NCI-H748 treated with DMSO at 0.1 percent for 48 hours (cell line): ENCODE measurements around the gene DTNA.
A peak's percentile ranks its signal among the peaks of the same experiment; 100 is the strongest.

Source experiments
- DNase-seq: peaks from one replicate; lab custom pipeline; 2025; lab: John Stamatoyannopoulos, UW

The DTNA gene

DNA sequence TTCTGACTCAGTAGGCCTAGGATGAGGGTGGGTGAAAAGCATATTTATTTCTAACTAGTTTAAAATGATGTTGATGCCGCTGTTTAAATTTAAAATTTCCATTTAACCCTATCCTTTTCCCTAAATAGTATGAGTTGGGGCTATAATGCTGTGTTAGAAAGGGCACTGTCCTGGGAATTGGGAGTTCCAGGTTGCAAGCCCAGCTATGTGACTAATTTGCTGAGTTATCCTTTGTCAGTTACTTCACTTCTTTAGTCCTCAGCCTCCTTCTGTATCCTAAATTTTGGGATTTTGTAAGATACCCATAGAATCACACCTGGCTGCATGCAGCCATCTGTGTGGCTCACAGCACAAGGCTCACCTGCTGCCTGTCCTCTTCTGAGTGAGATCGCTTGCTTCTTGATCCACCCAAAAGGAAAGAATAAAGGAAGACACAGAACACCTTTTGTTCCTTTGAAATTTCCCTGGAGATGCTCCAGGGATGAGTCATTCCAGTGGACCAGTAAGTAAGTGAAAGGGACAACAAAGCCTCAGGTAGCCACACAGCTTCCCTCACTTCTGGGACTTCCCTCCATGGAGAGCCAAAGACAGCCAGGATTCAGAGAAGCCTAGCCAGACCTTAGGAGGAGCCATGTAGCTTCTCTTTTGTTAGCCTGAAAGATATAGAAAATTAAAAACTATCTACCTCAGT lies 97.2 kb downstream of the DTNA start:
- no peak for DNase-seq

DNA sequence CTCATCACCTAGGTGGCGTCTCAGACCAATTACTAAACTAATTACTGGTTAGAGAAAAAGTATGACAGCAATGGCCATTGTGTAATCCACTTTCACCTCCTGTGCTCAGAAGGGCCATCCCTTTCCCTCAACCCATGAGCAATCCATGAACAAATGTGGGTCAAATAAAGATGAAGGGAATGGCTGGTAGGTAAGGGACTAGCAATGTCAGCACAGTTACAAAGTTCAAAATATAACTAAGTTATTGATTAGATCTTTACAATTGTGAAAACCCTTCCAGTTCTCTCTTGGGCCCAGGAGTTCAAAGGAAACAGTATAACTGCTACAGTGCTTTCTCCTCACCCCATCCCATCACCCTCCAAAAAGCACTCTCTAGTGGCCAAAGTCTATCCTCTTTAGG lies 98.3 kb downstream of the DTNA start:
- DNase-seq, result no peak

DNA sequence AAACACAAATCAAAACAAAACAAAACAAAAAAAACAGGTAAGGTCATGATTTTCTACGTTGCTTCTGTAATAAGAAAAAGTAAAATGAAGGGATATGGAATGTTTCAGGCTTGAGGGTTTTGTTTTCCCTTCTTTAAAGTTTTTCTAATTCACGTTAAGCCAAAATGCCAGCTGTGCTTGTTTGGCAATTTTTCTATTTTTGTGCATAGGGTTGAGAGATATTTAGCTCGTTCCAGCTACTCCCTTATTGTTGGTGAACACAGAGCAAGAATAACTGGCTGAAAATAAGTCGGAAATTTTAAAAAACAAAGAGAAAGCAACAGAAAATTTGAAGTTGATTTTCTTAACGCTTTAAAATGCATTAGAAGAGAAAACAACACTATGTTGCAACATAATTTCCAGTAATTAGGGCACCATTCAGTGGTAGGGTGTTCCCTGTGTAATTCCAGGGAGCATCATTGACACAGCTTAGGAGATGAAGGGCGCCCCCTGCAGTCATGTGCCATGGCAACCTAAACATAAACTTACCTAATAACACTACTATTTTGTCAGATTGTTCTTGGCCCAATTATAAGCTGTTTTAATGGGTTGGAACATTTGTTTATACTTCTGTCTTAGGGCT lies 99.5 kb downstream of the DTNA start:
- peak; percentile 83 for DNase-seq

DNA sequence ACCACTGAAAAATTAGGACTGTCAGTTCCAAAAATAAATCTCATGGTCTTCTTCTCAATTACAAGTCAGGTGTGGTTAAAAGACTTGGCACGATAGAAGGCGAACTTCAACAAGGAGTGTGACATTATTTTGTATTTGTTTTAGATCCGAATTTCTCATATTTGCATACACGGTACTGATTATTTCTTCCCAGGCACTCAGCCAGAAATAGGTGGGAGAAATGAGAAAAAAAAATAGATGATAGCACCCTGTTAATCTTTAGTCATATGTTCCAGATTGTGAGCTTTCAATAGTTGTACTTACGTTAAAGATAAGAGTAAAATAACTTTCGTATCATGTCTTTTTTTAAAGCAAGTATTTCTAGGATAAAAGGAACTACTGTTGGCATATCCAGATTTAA lies 106.1 kb downstream of the DTNA start:
- DNase-seq, result no peak

DNA sequence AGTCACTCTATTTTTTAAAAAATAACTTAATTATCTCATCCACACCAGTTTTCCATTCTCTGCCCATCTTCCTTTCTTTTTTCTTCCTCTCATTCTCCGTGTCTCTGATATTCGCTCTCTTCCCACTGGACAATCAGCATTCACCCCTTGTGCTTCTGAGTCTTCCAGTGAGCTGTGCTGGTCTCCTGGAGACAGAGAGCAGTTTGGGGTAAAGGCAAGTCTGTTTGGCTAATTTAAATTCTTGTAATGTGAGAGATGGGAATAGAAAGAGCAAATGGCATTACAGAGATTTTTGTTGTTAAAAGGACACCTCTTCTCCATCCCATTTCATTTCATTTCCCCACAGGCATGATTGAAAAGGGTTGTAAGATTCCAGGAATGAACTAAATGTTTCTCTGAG lies 107.5 kb downstream of the DTNA start:
- DNase-seq, result no peak

DNA sequence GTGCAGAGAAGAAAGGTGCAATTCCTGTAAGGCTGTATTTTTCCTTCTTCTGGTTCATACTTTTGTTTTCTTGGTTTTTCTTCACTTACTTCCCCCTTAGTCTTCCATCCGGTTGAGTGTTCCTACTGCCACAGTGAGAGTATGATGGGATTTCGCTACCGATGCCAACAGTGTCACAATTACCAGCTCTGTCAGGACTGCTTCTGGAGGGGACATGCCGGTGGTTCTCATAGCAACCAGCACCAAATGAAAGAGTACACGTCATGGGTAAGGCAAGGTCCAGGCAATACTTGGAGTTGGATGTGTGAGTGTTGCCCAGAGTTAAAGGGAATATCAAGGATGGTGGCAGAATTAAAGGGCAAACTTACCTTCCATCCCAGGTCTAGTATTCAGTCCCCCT lies 108.0 kb downstream of the DTNA start:
- no peak for DNase-seq

DNA sequence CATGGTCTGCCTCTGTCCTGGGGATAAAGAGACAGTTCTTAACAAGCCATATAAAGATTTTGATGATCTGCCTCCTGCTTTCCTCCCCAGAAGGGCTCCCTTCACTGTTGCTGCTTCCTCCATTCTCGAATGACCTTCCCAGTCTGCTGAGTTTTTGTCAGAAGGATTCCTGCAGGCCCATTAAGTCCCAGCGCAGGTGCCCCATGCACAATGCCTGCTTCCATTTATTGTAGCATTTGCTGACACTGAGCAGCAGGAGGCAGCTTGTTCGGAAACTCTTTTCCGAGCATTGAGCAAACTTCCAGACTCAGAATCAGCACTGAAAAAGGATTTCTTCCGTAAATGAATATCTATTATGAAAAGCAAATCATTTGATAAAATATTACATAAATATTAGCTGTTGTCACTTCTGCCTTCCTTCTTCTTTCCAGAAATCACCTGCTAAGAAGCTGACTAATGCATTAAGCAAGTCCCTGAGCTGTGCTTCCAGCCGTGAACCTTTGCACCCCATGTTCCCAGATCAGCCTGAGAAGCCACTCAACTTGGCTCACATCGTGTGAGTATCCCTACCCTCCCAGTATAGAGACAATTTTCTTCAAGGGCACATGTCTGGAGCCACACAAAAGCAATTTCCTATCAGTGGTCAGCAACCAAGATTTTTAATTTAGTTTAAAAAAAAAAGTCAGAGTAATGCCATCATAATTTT lies 110.4 kb downstream of the DTNA start:
- no peak for DNase-seq

DNA sequence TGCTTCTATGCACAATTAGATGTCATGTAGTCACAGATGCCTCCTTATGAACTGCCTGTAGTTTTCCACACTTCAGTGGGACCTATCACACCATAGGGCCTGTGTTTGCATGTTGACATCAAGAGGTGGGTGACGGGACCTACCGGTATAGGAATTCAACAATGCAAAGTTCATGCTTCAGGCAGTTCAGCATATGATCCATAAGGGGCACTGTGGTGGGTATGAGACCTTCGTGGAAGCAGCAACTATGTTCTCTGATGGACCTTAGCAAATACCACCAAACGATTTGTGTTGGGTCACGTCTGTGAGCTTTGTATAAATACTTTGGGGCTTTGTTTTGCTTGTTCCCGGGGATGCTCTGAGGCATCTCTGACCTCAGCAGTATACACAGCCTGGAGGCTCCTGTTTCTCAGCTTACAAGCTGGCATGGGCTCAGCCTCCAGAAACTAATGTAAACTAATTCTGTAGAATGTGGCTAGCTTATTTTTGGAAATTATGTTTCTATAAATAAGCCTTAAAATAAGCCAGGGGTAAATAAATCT lies 111.6 kb downstream of the DTNA start:
- DNase-seq, result no peak

DNA sequence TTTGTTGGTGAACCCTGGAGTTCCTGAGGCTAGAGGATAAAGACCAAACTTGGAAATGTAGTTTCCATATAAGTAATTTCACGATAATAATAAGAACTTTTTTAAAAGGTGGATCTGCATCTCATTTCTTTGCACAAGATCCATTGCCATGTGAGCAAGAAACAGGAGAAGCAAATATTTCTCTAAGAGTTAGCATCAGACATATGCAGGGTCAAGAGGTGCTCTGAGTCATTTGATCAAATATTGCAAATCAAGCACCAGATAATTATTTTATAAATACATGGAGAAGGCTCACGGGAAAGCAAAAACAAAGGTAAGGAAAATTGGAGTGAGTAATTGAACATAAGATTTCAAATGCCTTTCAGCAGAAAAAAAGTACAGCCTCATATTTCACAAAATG lies 118.0 kb downstream of the DTNA start:
- no peak for DNase-seq

DNA sequence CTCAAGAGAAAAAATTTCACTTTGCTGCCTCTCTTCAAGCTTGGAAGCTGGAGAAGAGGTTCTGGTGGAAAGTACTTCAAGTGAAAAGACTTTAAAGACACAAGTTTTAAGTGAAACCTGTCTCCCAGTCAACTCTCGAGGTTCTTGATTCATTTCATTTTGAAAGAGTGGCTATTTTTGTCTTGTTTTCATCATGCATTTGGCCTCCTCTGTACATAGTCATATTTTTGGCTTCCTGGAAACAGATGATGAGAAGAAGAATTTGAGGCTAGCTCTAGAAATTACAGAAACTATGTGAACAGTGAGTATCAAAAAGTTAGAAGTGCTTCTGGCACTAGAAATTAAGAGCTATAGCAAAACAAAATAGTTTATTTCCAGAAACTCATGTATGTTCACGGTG lies 124.8 kb downstream of the DTNA start:
- DNase-seq, result no peak

DNA sequence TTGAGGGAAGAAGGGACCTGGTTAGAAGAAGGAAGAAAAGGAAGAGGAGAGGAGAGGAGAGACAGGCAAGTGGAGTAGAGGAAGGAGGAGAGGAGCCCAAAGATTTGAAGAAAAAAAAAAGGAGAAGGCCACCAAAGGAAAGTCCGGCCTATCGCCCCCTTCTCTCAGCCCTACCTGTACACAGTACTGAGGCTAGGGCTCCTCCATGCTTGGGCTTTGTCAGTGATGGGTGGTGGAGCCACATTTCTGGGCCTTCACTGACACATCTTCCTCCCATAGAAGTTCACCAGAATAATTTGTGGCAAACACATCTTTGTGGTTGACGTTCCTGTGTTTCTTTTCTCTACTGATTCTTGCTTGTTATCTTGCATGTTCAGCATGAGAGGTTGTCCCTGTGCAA lies 125.4 kb downstream of the DTNA start:
- DNase-seq, result no peak

DNA sequence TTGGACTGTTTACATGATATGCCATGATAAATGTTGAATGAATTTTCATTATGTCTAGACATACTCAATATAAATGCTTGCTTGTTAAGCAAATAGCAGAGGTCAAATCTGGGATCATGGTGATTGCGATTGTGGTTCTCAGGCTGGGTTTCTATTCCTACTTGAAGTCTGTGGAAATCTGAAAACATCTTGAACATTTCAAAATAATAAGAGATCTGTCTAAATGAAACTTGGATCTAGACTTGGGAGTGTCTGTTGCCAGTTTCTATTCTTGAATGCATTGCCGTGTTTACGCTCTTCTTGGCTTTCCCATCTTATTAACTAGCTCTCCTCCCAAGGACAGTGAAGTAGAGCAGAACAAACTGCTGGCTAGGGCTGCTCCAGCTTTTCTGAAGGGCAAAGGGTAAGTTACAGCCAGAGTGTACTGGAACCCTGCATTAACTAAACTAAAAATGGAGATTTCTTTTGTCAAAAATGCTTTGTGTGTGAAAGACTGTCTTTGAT lies 127.7 kb downstream of the DTNA start:
- DNase-seq, result no peak

DNA sequence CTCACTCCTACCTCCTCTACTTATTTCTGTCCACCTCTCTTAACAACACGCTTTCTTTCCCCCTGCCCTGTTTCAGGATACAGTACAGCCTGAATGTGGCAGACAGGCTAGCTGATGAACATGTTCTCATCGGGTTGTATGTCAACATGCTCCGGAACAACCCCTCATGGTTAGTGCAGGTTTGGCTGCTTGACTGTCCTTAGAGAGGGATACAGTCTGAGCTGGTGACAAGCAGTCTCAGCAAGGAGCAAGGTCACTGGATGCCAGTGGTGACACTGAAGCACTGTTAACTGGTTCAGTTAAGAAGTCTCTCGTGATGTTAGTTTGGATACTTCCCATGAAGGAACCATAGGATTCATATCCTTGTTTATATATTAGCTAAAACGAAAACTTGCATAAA lies 128.6 kb downstream of the DTNA start:
- DNase-seq, result no peak

DNA sequence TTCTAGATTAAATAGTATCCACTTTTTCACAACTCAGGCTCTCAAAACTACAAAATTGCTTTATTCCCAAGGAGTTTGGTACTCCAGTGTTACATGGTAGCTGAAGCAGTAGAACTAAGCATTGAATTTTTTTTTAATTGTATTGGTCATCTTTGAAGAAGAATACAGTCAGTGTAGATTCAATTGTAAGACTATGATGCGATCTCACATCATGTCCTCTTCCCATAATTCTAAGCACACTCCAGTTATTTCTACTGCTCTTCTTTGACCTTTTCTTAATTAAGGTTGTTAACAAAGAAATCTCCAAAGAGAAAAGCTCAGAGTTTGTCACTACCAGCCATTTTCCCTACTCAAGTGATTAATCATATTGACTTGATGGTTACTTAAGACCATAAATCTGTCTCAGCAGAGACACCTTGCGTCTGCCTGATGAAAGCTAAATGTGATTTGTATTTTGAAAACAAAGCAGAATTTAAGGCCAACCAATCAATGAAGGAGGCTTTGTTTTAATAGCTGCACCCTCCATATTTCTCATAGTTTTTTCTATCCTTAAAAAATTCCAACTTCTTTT lies 130.2 kb downstream of the DTNA start:
- no peak for DNase-seq

DNA sequence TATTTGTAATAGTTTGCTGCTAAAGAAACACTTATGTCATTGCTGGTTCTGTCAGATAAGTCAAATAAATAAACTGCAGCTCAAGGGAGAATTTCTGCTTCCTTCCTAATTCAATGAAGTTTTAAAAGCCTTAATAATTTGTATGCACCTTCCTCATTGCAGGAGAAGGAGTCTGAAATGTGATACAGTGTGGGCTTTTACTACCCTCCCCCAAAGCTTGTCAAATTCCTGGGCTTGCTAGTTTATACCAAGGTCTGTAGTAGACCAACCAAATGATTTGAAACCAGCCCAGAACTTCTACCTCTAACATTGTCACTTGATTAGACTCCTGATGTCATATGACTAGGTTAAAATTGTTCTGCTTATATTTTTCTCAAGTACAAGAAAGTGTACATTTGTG lies 131.8 kb downstream of the DTNA start:
- DNase-seq, result no peak

DNA sequence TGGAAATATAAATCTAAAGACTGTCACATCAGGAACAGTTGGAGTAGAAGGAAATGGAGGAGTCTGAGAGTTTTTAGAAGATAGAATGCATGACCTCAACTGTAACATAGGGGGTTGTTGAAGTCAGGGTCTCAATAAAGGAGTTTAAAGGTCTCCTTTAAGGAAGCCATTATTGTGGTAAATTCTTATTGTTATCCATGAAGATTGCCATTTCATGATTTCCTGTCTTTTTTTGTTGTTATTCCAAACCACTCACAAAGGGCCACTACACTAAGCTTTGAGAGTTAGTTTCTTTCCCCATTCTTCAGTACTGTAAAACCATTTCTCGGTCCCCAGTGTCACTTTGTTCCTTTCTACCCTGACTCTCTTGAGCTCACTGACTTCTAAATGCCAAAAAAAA lies 134.0 kb downstream of the DTNA start:
- no peak for DNase-seq

DNA sequence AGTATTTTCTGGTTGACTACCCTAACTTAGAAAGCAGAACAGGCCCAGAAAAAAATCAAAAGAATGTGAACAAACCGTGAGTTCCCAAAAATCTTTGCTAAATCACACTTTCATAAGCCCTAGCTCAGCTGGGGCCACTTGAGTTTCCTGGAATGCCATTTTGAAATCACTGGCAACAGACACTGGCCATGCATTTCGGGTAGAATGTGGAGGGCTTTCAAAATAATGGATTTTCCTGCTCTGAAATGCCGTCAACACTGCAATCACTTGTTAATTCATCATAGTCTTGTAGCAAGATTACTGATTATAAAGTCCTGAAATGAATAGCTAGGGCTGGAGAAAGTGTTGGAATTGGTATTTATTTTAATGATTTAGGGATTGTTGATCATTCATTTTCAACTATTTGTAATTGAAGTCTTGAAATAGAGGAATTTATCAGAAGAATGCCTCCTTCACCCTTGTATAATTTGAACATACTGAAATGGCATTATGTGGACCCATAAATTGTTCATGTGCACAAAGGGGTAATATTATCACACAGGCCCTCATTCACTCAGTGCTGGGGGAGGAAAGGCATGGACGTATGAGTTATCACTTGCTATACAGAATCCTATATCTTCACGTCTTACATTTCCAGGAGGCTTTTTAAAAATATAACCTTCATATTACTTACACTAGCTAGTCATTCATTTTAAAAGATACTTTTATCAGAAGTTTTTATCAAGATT lies 134.8 kb downstream of the DTNA start:
- DNase-seq, result no peak

DNA sequence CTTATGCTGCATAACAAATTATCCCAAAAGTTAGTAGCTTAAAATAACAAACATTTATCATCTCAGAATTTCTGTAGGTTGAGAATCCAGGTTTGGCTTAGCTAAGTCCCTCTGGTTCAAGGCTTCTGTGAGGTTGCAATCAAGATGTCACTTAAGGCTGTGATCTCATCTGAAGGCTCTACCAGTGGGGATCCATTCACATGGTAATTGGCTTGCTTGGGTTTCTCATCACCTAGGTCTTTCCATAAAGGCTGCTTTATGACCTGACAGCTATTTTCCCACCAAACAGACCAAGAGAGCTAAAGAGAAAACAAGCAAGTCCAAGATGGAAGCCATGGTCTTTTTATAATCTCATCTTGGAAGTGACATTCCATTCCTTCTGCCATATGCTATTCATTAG lies 137.3 kb downstream of the DTNA start:
- no peak for DNase-seq

DNA sequence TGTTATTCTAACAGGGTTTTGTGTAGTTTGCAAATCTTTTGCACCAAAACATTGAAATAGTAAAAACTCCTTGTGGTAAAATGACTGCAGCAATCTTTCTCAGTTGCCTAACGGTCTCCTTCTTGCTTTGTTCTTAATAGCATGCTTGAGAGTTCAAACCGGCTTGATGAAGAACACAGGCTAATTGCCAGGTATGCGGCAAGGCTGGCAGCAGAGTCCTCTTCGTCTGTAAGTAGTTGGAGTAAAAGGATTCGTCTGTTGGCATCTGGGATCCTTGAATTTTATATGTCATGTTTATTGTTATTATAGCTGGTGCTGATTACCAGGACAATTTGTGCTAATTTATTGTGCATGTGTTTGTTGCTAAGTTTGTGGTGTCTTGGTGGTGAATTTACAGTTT lies 138.1 kb downstream of the DTNA start:
- no peak for DNase-seq

DNA sequence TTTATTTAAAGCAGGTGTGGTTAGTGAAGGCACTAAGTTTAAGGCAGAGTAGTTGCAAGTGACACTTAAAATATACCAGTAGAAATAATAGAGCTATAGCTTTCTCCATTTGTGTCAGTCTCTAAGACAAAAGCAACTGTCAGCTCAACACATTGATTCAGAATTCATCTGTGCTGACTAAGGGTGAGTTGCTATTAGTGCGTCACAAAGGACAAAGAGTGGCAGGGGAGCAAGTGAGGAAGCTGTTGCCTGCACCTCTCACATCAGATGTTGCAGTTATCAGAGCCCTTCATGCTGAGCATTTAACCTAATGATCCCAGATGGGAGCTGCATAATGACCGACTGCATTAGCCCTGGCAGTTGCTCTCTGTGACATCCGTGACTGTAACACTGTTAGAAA lies 138.6 kb downstream of the DTNA start:
- DNase-seq, result no peak

DNA sequence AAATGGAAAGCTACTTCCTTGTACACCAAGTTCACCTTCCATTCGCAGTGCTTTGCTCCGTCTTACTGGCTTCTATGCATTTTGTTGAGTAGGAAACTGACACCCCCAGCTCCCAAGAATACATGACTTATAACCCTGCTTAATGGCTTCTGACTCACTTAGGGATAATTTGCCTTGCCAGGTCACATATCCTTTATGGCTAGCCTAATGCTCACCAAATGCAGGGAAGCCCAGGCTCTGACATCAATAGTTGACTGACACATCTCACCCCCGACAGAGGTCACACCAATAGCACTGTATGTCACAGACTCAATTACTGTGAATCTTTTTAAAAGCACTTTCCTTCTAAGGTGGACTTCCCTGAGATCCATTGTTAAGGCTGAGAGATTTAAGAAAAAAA lies 147.2 kb downstream of the DTNA start:
- no peak for DNase-seq

DNA sequence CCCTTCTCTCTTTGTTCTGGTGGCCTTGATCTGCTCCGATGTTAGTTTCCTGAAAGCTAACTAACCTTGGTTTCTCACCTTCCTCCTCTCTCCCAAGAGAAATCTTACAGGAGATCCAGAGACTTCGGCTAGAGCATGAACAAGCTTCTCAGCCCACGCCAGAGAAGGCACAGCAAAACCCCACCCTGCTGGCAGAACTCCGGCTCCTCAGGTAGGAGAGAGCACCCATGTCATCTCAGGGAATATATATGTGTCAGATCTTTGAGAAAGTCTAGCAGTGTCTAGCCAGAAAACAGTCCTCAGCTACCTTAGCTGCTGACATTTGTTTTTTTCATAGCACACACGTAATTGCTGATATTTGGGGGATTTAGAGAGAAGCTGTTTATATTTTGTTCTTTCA lies 148.1 kb downstream of the DTNA start:
- no peak for DNase-seq
